H9 (cell line): ENCODE measurements around the gene CD4. TPM values are rescaled to one million over a fixed set of nuclear protein-coding genes. Genes with fewer than 3 reads are reported as not detected.

Experiments used
- DNase-seq: peaks from one replicate; pipeline ENCODE4 v3.0.0-alpha.2; 2017
- H2AFZ ChIP-seq: one replicate; pipeline ENCODE4 v1.6.1; 2013; ENCODE audit warnings: mild to moderate bottlenecking, low read length, control low read depth, moderate library complexity
- H2AK5ac ChIP-seq: 2 replicates; pipeline ENCODE4 v1.6.1; 2013; ENCODE audit warnings: low read length, control low read depth, mixed read lengths; ENCODE audit not compliant: insufficient read length
- H2BK120ac ChIP-seq: one replicate; pipeline ENCODE4 v1.6.1; 2013; ENCODE audit warnings: low read depth, mild to moderate bottlenecking, low read length, control low read depth, inconsistent platforms; ENCODE audit not compliant: poor library complexity, severe bottlenecking
- H2BK12ac ChIP-seq: 2 replicates; pipeline ENCODE4 v1.6.1; 2013; ENCODE audit warnings: low read length, control low read depth, mixed read lengths, low read depth; ENCODE audit not compliant: insufficient read length
- H2BK15ac ChIP-seq: 2 replicates; pipeline ENCODE4 v1.6.1; 2013; ENCODE audit warnings: low read depth, low read length, control low read depth
- H2BK20ac ChIP-seq: one replicate; pipeline ENCODE4 v1.6.1; 2013; ENCODE audit warnings: low read depth, mild to moderate bottlenecking, low read length, control low read depth, inconsistent platforms; ENCODE audit not compliant: poor library complexity, severe bottlenecking
- H2BK5ac ChIP-seq: 2 replicates; pipeline ENCODE4 v1.6.1; 2013; ENCODE audit warnings: low read length, control low read depth, mixed read lengths; ENCODE audit not compliant: insufficient read length
- H3K14ac ChIP-seq: 2 replicates; pipeline ENCODE4 v1.6.1; 2013; ENCODE audit warnings: low read length, control low read depth; ENCODE audit not compliant: insufficient read depth
- H3K18ac ChIP-seq: 2 replicates; pipeline ENCODE4 v1.6.1; 2013; ENCODE audit warnings: low read depth, mild to moderate bottlenecking, mixed read lengths, low read length, control low read depth; ENCODE audit not compliant: insufficient read length
- H3K23ac ChIP-seq: 2 replicates; pipeline ENCODE4 v1.6.1; 2013; ENCODE audit warnings: low read length, control low read depth, mixed read lengths, low read depth; ENCODE audit not compliant: insufficient read length
- H3K23me2 ChIP-seq: 2 replicates; pipeline ENCODE4 v1.6.1; 2013; ENCODE audit warnings: low read depth, mild to moderate bottlenecking, mixed read lengths, low read length, control low read depth; ENCODE audit not compliant: insufficient read length, poor library complexity, severe bottlenecking
- H3K27ac ChIP-seq: 2 replicates; pipeline ENCODE4 v1.5.1; 2013; ENCODE audit warnings: low read length, control low read depth, mixed read lengths, low read depth; ENCODE audit not compliant: insufficient read length
- H3K27me3 ChIP-seq: 2 replicates; pipeline ENCODE4 v1.6.1; 2013; ENCODE audit warnings: low read length, control low read depth, inconsistent platforms; ENCODE audit not compliant: insufficient read depth
- H3K4ac ChIP-seq: 2 replicates; pipeline ENCODE4 v1.6.1; 2013; ENCODE audit warnings: low read depth, mild to moderate bottlenecking, control low read depth, inconsistent platforms, low read length, moderate library complexity
- H3K4me1 ChIP-seq: 2 replicates; pipeline ENCODE4 v1.6.1; 2013; ENCODE audit warnings: low read length, control low read depth, inconsistent platforms; ENCODE audit not compliant: insufficient read depth
- H3K4me2 ChIP-seq: 2 replicates; pipeline ENCODE4 v1.6.1; 2013; ENCODE audit warnings: low read length, control low read depth, mixed read lengths; ENCODE audit not compliant: insufficient read length, insufficient read depth
- H3K56ac ChIP-seq: 2 replicates; pipeline ENCODE4 v1.6.1; 2013; ENCODE audit warnings: low read depth, mild to moderate bottlenecking, mixed read lengths, low read length, control low read depth; ENCODE audit not compliant: insufficient read length
- H3K79me1 ChIP-seq: 2 replicates; pipeline ENCODE4 v1.6.1; 2013; ENCODE audit warnings: low read depth, mild to moderate bottlenecking, moderate library complexity, low read length, control low read depth, inconsistent platforms; ENCODE audit not compliant: insufficient read depth, poor library complexity, severe bottlenecking
- H3K79me2 ChIP-seq: 2 replicates; pipeline ENCODE4 v1.6.1; 2013; ENCODE audit warnings: low read length, control low read depth, inconsistent platforms; ENCODE audit not compliant: insufficient read depth
- H3K9ac ChIP-seq: 2 replicates; pipeline ENCODE4 v1.6.1; 2013; ENCODE audit warnings: low read length, control low read depth, mixed read lengths; ENCODE audit not compliant: insufficient read length; ENCODE audit errors: extremely low read depth
- H3K9me3 ChIP-seq: one replicate; pipeline ENCODE4 v1.6.1; 2013; ENCODE audit warnings: low read depth, low read length, inconsistent platforms; ENCODE audit not compliant: control insufficient read depth
- H3T11ph ChIP-seq: one replicate; pipeline ENCODE4 v1.6.1; 2013; ENCODE audit warnings: mild to moderate bottlenecking, low read length, control low read depth, inconsistent platforms
- H4K20me1 ChIP-seq: one replicate; pipeline ENCODE4 v1.6.1; 2013; ENCODE audit not compliant: control insufficient read depth, insufficient read length, insufficient read depth
- H4K5ac ChIP-seq: 2 replicates; pipeline ENCODE4 v1.6.1; 2013; ENCODE audit warnings: low read depth, mild to moderate bottlenecking, mixed read lengths, low read length, control low read depth; ENCODE audit not compliant: insufficient read length
- H4K8ac ChIP-seq: replicated peaks from 2 replicates; pipeline ENCODE4 v1.6.1; 2013; ENCODE audit warnings: low read length, control low read depth, mixed read lengths, low read depth; ENCODE audit not compliant: insufficient read length
- H4K91ac ChIP-seq: 2 replicates; pipeline ENCODE4 v1.6.1; 2013; ENCODE audit warnings: low read depth, mild to moderate bottlenecking, moderate library complexity, mixed read lengths, low read length, control low read depth; ENCODE audit not compliant: insufficient read length
- H3K27ac Mint-ChIP-seq, 3 experiments: 2 replicates in 2 of 3; 3 replicates in 1 of 3; pipeline ENCODE4 v1.8.0; 2020 to 2021; ENCODE audit warnings: mixed read lengths in 3 of 3, mild to moderate bottlenecking in 1 of 3, moderate library complexity in 1 of 3
- H3K27me3 Mint-ChIP-seq: 2 replicates; pipeline ENCODE4 v1.8.0; 2021; ENCODE audit warnings: low read depth, mild to moderate bottlenecking, moderate library complexity, mixed read lengths
- H3K36me3 Mint-ChIP-seq, 3 experiments: 2 replicates in 2 of 3; 3 replicates in 1 of 3; pipeline ENCODE4 v1.8.0; 2020 to 2021; ENCODE audit warnings: low read depth in 3 of 3, mixed read lengths in 3 of 3; ENCODE audit not compliant: insufficient read depth in 1 of 3
- H3K4me1 Mint-ChIP-seq, 2 experiments: 2 replicates each; pipeline ENCODE4 v1.8.0; 2020; ENCODE audit warnings: mixed read lengths in 2 of 2
- H3K4me3 Mint-ChIP-seq, 2 experiments: 2 replicates in 1 of 2; 3 replicates in 1 of 2; pipeline ENCODE4 v1.8.0; 2020 to 2021; ENCODE audit warnings: mild to moderate bottlenecking in 2 of 2, mixed read lengths in 2 of 2, moderate library complexity in 1 of 2
- H3K9me3 Mint-ChIP-seq, 2 experiments: 2 replicates in 1 of 2; 3 replicates in 1 of 2; pipeline ENCODE4 v1.8.0; 2020; ENCODE audit warnings: mild to moderate bottlenecking in 2 of 2, mixed read lengths in 2 of 2, moderate library complexity in 1 of 2
- CTCF ChIP-seq: fragments of 200-600 bp; sonication (generic); conservative IDR thresholded peaks from 3 replicates; pipeline ENCODE4 v1.8.0; 2021; ENCODE audit warnings: antibody characterized with exemption, mild to moderate bottlenecking
- WGBS: extraction: QIAGEN DNeasy Blood & Tissue Kit; methylation state at CpG from one replicate; pipeline ENCODE4 v1.1.7; 2013; ENCODE audit warnings: missing lambda C conversion rate, low lambda C conversion rate, mixed read lengths; ENCODE audit not compliant: insufficient read length; ENCODE audit errors: extremely low coverage; 5-methylcytosine and 5-hydroxymethylcytosine counted together
- total RNA-seq: library from RNA; stranded (reverse); gene quantifications from 2 replicates; pipeline ENCODE4 v1.2.1, GENCODE V29; 2021

Gene CD4
- total RNA-seq, 1 experiment from 2014 or later: 1.1 TPM

- no peak overlapping the region for H3K4ac ChIP-seq
- Mint-ChIP-seq H3K36me3 (peaks cover 34 to 56% (median 53%) of the 10 kb centered on the region in 3 experiments; a peak in 6 of 7 replicates), H3K4me1 (peaks cover 0 to 7% of the 10 kb centered on the region in 2 experiments; a peak in 3 of 4 replicates), H3K9me3 (no peaks in the 10 kb centered on the region), H3K27ac (peak overlapping the region in 2 of 3 experiments; percentile 85; a peak in 3 of 7 replicates), H3K27me3 (no peaks in the 10 kb centered on the region), H3K4me3 (no peak overlapping the region)
- WGBS: no CpG with 5 or more reads among the region's 13 CpGs
- no peak overlapping the region for H4K5ac ChIP-seq
- H2AK5ac ChIP-seq: no peak overlapping the region
- TF ChIP-seq CTCF: no peak
- H3K79me1 ChIP-seq: no peaks in the 10 kb centered on the region
- H4K91ac ChIP-seq: no peak overlapping the region
- H3K27me3 ChIP-seq: no peaks in the 10 kb centered on the region
- H3K23ac ChIP-seq: no peak overlapping the region
- no peaks in the 10 kb centered on the region for H3K4me1 ChIP-seq
- H2AFZ ChIP-seq: no peak overlapping the region
- H3K9ac ChIP-seq: no peak overlapping the region
- H3K56ac ChIP-seq: no peak overlapping the region
- H2BK15ac ChIP-seq: no peak overlapping the region
- no peak overlapping the region for H3K4me2 ChIP-seq
- no peak overlapping the region for H2BK20ac ChIP-seq
- H3K79me2 ChIP-seq: no peaks in the 10 kb centered on the region; the same call in 1 of the 2 replicates
- H3K23me2 ChIP-seq: no peaks in the 10 kb centered on the region
- H3K27ac ChIP-seq: no peak overlapping the region
- H3K18ac ChIP-seq: no peak overlapping the region
- no peak for DNase-seq
- H3K14ac ChIP-seq: no peak overlapping the region
- H2BK5ac ChIP-seq: no peak overlapping the region
- no peak overlapping the region for H3T11ph ChIP-seq
- no peaks in the 10 kb centered on the region for H3K9me3 ChIP-seq
- no peaks in the 10 kb centered on the region for H4K20me1 ChIP-seq
- no peak overlapping the region for H4K8ac ChIP-seq
- no peak overlapping the region for H2BK12ac ChIP-seq
- H2BK120ac ChIP-seq: no peak overlapping the region
These were observed 43.4 kb upstream of the CD4 start for GRCh38 chr12:6745741-6746525.
